Measurements from ENCODE around the gene TOP2A.

TOP2A gene

DNA sequence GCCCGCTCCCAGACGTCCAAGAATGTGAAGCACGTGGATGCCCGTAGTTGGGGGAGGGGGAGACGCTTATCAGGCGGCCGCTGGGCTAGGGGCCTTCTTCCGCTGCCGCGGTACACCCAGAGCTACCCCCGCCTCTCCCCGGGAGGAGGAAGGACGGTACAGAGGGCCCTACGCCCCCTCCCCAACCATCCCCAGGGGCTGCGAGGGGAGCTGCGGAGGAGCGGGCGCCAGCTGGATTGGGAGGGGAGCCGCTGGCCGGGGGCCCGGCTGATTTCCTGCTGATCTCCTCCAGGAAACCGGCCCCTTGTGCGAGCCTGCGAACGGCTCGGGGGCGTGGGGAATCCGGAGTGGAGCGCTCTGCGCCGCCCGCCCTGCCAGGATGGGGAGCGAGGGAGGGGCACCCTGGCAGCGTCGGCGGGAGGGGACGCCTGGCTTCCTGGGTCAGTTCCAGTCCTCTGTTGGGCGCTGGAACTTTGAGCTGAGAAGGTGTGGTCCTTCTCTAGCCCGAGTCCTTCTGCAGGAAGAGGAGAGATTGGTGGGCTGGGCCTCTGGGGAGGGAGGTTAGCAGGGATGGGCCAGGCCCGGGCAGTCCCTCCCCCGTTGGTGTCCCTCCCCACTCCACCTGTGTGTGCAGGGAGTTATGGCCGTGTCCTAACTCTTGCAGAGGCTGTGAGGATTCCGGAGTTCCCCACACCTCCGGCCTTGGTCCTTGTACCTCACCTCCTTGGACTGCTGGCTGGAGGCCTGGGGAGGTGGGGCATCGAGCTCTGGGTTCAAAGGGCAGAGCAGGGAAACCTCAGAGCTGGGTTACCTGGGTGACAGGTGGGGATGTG lies 72.3 kb downstream of the TOP2A start:
- peak overlapping the region; percentile 57 for H3K4me3 Mint-ChIP-seq
- H3K27ac Mint-ChIP-seq, result peak overlapping the region; percentile 26
- H3K4me1 Mint-ChIP-seq (ENCODE audit: low read depth), result peaks cover 79% of the 10 kb centered on the region
- H3K36me3 Mint-ChIP-seq (ENCODE audit: low read depth), result peaks cover 20% of the 10 kb centered on the region
- H3K9me3 Mint-ChIP-seq, result no peaks in the 10 kb centered on the region
- no peaks in the 10 kb centered on the region for H3K27me3 Mint-ChIP-seq

DNA sequence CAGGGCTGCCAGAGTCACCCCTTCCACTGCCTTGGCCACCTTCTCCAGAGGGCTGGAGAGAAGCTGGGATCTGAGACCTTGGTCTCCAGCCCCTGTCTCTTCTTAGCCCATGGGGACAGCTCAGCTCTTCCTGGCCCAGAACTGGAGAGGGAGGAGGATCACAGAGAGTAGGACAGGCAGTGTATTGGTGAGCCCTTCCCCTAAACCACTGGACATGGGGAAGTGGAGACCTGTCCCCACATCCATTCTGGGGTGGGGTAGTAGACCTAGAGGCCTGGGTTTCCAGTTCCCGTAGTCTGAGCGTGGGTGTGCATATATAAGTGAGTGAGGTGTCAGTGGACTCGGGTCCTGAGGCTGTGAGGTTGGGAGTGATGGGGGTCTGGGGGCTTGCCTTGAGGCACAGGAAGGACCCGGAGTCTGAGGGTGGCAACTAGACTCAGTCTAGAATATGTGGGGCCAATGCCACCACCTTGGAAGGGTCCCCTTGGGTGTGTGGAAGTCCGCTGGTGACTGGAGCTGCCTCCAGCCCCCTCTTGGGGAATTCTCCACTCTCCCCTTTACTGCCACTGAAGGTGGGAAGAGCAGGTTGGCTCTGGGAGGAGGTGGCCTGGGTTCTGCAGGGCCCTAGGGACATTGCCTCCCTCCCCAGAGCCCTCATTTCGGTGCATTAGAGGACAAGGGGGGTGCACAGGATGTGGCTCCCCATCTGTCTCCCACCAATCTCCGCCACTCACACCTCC lies 73.1 kb downstream of the TOP2A start:
- H3K36me3 Mint-ChIP-seq (ENCODE audit: low read depth), result peaks cover 21% of the 10 kb centered on the region
- H3K9me3 Mint-ChIP-seq, result no peaks in the 10 kb centered on the region
- no peaks in the 10 kb centered on the region for H3K27me3 Mint-ChIP-seq
- peak overlapping the region; percentile 57 for H3K4me3 Mint-ChIP-seq
- H3K4me1 Mint-ChIP-seq (ENCODE audit: low read depth), result peaks cover 85% of the 10 kb centered on the region
- H3K27ac Mint-ChIP-seq, result peak overlapping the region; percentile 8

DNA sequence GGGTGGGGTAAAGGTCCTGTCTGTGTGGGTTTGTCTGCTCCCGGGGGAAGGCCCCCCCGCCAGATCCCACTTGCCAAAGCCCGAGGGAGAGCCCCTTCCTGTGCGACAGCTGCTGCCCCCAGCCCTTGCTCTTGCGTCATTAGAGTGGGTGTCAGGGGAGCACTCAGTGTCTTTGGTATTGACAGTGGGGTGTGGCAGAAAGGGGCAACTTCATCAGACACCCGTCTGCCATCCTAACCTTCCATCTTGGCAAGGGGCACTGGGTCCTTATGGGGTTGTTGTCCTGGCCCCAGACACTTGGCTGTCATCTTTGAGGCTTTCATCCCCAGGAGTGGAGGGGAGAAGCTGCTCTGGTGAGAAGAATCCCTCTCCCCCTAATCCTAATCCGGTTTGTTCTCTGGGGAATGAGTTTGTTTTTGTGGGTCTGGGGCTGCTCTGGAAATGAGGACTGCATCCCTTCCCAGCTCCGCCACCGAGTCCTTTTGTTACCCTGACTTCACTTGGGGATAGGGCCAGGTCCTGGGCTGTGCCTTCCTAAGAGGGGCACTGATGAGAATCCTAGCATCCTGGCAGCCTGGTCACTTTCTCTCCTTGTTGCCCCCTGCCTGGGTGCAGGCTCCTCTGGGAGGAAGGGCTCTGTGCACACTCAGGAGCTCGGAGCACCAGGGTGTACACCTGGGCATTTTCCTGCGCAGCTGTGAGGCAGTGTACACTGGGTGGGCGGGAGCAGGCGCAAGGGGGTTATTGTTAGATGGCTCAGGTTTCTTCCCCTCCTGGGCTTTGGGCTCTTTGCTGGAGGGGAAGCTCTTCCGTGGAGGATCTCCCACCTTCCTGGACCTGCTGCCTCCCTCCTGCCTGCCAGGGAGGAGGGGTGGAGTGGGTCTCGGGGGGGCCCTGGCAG lies 74.2 kb downstream of the TOP2A start:
- no peaks in the 10 kb centered on the region for H3K27me3 Mint-ChIP-seq
- peak overlapping the region; percentile 67 for H3K27ac Mint-ChIP-seq
- H3K36me3 Mint-ChIP-seq (ENCODE audit: low read depth), result peaks cover 16% of the 10 kb centered on the region
- H3K4me3 Mint-ChIP-seq, result peak overlapping the region; percentile 68
- H3K9me3 Mint-ChIP-seq, result no peaks in the 10 kb centered on the region
- peaks cover 89% of the 10 kb centered on the region for H3K4me1 Mint-ChIP-seq (ENCODE audit: low read depth)

DNA sequence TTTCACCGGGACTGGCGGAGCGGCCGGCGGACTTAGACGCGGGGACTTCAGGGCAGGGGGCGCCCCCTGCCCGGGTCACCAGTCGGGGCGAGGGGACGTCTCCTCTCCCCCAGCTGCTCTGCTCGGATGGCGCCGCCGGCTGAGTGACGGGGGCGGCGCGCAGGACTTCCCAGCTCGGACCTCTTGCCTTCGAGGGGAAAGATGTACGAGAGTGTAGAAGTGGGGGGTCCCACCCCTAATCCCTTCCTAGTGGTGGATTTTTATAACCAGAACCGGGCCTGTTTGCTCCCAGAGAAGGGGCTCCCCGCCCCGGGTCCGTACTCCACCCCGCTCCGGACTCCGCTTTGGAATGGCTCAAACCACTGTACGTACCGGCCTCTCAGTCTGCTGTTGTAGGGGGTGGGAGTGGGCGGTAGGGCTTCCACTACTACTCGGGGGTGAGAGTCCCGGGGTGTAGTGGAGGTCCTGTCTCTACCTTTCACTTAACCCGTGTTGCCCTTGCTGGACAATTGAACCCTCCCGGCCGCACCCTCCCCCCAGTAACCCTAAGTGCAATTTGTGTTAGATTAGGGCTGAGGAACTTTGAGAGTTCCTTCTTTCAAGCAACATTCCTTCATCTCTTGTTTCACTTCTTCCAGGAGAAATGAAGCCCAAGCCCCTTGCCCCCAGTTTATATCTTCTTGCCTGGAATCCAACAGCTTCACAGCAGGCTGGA lies 75.0 kb downstream of the TOP2A start:
- Mint-ChIP-seq H3K27ac (peak overlapping the region; percentile 67), H3K36me3 (ENCODE audit: low read depth) (peaks cover 20% of the 10 kb centered on the region), H3K4me1 (ENCODE audit: low read depth) (peaks cover 89% of the 10 kb centered on the region), H3K27me3 (no peaks in the 10 kb centered on the region), H3K4me3 (peak overlapping the region; percentile 68), H3K9me3 (no peaks in the 10 kb centered on the region)

DNA sequence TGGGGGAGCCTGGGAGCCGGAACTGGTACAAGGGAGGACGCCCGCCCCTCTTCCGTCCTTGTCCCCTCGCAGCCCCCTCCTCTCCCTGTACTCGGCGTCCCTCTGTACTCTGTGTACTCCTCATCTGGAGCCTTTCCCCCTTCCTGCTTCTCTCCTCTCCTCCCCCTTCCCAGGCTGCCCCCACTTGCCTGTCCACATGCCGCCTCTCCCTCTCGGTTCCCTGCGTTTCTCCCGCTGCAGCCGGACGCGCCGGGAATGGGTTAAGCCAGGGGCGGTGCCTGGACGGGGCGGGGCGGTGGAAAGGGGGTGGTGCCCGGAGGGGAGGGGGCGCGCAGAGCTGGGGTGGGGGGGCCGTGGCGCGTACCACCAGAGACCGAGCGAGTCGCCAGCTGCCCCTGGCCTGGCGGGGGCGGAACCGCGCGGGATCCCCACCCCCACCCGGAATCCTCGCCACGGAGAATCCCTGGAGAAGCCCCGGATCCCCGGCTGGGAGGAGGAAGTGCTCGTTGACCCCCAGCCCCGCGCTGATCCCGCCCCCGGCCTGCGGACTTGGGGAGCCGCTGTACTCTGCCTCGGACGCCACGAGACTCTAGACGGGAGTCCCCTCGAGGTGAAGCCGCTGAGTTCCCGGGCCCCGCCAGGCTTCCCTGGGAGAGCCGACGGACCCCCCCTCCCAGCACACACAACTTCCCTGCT lies 75.7 kb downstream of the TOP2A start:
- Mint-ChIP-seq H3K4me1 (ENCODE audit: low read depth) (peaks cover 89% of the 10 kb centered on the region), H3K4me3 (peak overlapping the region; percentile 75), H3K27me3 (no peaks in the 10 kb centered on the region), H3K36me3 (ENCODE audit: low read depth) (peaks cover 21% of the 10 kb centered on the region), H3K9me3 (no peaks in the 10 kb centered on the region), H3K27ac (peak overlapping the region; percentile 26)

DNA sequence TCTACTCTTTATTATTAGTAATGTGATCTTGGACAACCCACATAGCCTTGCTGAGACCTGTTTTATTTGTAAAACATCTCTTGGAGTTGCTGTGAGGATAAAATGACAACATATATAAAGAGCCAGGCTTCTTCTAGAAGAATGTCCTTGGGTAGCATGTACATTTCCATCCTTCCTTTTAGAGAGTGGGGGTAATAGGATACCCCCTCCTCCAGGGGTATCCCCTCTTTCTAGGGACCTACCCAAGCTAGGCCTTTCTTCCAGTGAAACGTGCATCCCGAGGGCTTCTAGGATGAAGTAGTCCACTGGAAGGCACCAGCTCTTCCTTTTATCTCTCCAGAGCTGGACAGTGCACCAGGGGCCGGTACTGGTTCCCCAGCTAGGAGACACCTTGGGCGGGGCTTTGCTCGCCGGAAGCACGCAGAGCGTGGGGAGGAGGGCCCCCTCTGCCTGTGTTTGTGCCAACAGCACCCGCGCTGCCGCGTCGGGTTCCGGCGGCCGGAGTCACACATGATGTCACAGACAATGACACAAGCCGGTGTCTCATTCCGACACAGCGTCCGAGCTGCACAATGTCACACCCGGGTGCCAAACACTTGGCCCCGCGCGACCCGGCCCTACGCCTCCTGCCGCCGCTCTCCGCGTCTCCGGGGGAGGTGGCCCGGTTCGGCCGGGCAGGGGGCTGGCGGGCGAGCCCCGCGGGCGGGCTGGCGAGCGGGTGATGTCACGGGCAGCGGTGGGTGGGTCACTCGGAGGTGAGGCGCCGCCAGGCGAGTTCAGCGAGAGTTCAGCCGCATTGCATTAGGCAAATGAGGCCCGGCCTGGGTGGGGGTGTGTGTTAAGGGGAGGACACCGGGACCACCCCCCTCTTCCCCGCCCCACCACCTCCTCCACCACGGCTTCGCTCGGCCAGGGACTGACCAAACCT lies 76.6 kb downstream of the TOP2A start:
- H3K27me3 Mint-ChIP-seq, result no peaks in the 10 kb centered on the region
- peaks cover 88% of the 10 kb centered on the region for H3K4me1 Mint-ChIP-seq (ENCODE audit: low read depth)
- peak overlapping the region; percentile 79 for H3K27ac Mint-ChIP-seq
- H3K36me3 Mint-ChIP-seq (ENCODE audit: low read depth), result peaks cover 21% of the 10 kb centered on the region
- H3K9me3 Mint-ChIP-seq, result no peaks in the 10 kb centered on the region
- H3K4me3 Mint-ChIP-seq, result peak overlapping the region; percentile 75

DNA sequence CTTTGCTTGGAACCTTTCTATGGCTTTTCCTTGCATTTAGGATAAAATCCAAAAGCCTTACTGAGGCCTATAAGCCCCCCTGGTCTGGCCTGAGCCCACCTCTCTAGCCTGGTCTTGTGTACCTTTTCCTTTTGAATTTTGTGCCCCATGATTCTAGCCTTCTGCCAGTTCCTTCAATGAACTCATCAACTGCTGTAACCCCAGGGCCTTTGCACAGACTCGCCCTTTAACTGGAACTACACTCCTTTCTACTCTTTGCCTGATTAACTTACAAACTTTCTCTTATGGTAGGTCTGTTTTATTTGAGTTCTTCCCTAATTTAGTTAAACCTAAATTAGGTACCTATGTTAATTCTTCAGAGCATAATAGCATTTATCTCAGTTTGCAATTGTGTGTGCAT lies 77.4 kb downstream of the TOP2A start:
- H3K4me1 Mint-ChIP-seq (ENCODE audit: low read depth), result peaks cover 80% of the 10 kb centered on the region

DNA sequence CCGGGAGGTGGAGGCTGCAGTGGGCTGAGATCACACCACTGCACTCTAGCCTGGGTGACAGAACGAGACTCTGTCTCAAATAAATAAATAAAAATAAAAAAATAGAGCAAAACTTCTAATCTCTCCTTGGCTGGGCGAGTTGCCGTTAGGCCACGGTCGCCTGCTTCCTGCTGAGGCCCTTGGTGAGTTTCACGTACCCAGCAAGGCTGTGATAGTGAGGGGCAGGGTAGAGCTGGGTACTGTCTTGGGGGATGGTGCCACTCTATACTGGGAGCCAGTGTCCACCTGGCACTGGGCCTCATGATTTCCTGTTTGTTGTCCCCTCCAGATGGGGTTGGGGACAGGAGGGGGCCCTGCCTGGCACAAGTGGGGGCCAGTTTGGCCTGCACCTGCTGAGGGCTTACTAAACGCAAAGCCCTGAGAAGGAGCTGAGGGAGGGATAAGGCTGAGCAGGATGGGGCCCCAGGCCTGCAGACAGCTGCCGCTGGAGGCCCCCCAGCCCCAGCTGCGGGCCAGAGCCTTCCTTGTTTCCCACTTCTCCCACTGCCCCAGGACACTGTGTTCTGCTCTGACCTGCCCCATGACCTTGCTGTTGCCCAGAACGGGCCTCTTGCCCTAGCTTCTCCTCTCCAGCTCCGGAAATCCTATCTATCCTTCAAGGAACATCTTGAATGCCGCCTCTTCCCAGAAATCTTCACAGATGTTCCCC lies 78.6 kb downstream of the TOP2A start:
- H3K4me1 Mint-ChIP-seq (ENCODE audit: low read depth), result peaks cover 78% of the 10 kb centered on the region
- H3K36me3 Mint-ChIP-seq (ENCODE audit: low read depth), result peaks cover 21% of the 10 kb centered on the region
- peak overlapping the region; percentile 42 for H3K27ac Mint-ChIP-seq
- no peaks in the 10 kb centered on the region for H3K9me3 Mint-ChIP-seq
- H3K27me3 Mint-ChIP-seq, result no peaks in the 10 kb centered on the region
- no peak overlapping the region for H3K4me3 Mint-ChIP-seq

More for the DNA sequence above, 77.4 kb downstream of the TOP2A start:
- H3K4me3 Mint-ChIP-seq, result no peak overlapping the region
- H3K27me3 Mint-ChIP-seq, result no peaks in the 10 kb centered on the region
- H3K27ac Mint-ChIP-seq, result no peak overlapping the region
- no peaks in the 10 kb centered on the region for H3K9me3 Mint-ChIP-seq
- peaks cover 21% of the 10 kb centered on the region for H3K36me3 Mint-ChIP-seq (ENCODE audit: low read depth)
